MM.1S (cell line): Measurements from ENCODE around the gene MGAT5.
A peak's percentile ranks its signal among the peaks of the same experiment; 100 is the strongest.

ENCODE experiments used
- DNase-seq: peaks from one replicate; pipeline ENCODE4 v3.0.0-alpha.2; 2015
- H2AFZ ChIP-seq: fragments of 300-600 bp; sonication (generic); 2 replicates; pipeline ENCODE4 v1.6.0; 2016; ENCODE audit warnings: antibody characterized with exemption, low read length
- H3F3A ChIP-seq: fragments of 300-600 bp; sonication (generic); 2 replicates; pipeline ENCODE4 v1.6.1; 2016; ENCODE audit warnings: mild to moderate bottlenecking, antibody characterized with exemption, low read length, moderate library complexity, mixed read lengths; ENCODE audit not compliant: insufficient read depth
- H3K27ac ChIP-seq: fragments of 300-600 bp; sonication (generic); 2 replicates; pipeline ENCODE4 v1.5.1; 2016; ENCODE audit warnings: mild to moderate bottlenecking, low read length
- H3K27me3 ChIP-seq: fragments of 300-600 bp; sonication (generic); replicated peaks from 2 replicates; pipeline ENCODE4 v1.6.0; 2016; ENCODE audit warnings: low read length; ENCODE audit not compliant: insufficient read depth
- H3K36me3 ChIP-seq: fragments of 300-600 bp; sonication (generic); replicated peaks from 2 replicates; pipeline ENCODE4 v1.6.1; 2016; ENCODE audit warnings: mild to moderate bottlenecking, low read length, mixed read lengths; ENCODE audit not compliant: insufficient read depth
- H3K4me1 ChIP-seq: fragments of 300-600 bp; sonication (generic); 2 replicates; pipeline ENCODE4 v1.6.1; 2016; ENCODE audit warnings: low read length, mixed read lengths
- H3K4me2 ChIP-seq: fragments of 300-600 bp; sonication (generic); 2 replicates; pipeline ENCODE4 v1.6.0; 2016; ENCODE audit warnings: low read depth, low read length
- H3K4me3 ChIP-seq: fragments of 300-600 bp; sonication (generic); 2 replicates; pipeline ENCODE4 v1.5.1; 2016; ENCODE audit warnings: low read length, mixed read lengths
- H3K79me2 ChIP-seq: fragments of 300-600 bp; sonication (generic); 2 replicates; pipeline ENCODE4 v1.6.1; 2016; ENCODE audit warnings: mixed run types, low read length, mixed read lengths
- H3K9ac ChIP-seq: fragments of 300-600 bp; sonication (generic); 2 replicates; pipeline ENCODE4 v1.6.1; 2016; ENCODE audit warnings: low read length, mixed read lengths
- H3K9me2 ChIP-seq: fragments of 300-600 bp; sonication (generic); replicated peaks from 2 replicates; pipeline ENCODE4 v1.6.1; 2016; ENCODE audit warnings: mild to moderate bottlenecking, low read length, mixed read lengths; ENCODE audit not compliant: insufficient read depth
- H3K9me3 ChIP-seq: fragments of 300-600 bp; sonication (generic); replicated peaks from 2 replicates; pipeline ENCODE4 v1.6.1; 2016; ENCODE audit warnings: mild to moderate bottlenecking, low read length, mixed read lengths; ENCODE audit not compliant: insufficient read depth
- H4K20me1 ChIP-seq: fragments of 300-600 bp; sonication (generic); 2 replicates; pipeline ENCODE4 v1.6.1; 2016; ENCODE audit warnings: mild to moderate bottlenecking, low read length, moderate library complexity, mixed read lengths; ENCODE audit not compliant: insufficient read depth
- EZH2 ChIP-seq: fragments of 300-600 bp; sonication (generic); optimal IDR thresholded peaks from 2 replicates; pipeline ENCODE3; 2017; ENCODE audit warnings: low read depth, mild to moderate bottlenecking, antibody characterized with exemption, low read length, mixed read lengths
- EZH2phosphoT487 ChIP-seq: fragments of 300-600 bp; sonication (generic); IDR thresholded peaks from 2 replicates; pipeline ENCODE4 v1.6.1; 2018; ENCODE audit warnings: antibody characterized with exemption, low read length
- TF ChIP-seq, protein P1 (sequence below): fragments of 300-600 bp; sonication (generic); IDR thresholded peaks from 2 replicates; pipeline ENCODE4 v1.5.1; 2016; ENCODE audit warnings: antibody characterized with exemption, low read length, mixed read lengths

Gene MGAT5

DNA sequence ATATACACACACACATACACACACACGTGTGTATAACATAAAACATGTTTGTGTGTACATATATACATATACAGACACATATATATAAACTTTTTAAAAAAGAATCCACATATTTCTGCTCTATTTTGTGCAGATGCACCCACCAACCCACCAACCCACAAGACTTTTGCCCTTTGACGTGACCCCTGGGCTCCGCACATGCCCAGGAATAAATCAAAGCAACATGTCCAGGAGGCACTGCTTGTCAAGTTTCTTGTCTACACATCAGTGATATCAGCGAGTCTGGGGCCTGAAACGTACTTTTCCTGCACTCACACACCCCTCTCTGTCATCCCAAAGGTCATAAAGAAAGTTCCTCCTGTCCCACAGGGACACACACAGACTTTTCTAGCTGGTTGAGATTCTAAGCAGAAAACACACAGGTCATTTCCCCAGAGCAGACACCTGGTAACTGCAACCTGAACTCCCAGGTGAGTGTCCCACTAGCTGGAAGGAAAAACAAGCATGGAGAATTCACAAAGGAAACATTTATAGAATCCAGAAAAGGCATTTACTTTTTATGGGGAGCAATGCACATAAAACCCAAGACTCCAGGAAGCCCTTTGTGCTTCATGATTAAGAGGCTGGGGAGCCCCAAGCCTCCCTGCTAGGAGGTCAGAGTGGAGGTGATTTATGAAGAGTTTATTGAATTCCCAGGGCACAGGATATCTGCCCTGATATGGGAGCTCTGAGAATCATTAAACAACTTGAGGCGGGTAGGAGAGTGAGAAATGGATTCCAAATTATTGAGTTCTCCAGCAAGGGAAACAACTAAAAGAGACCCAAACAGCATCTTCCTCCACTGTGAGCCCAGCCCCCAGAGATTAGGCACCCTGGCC lies 211.6 kb downstream of the MGAT5 start:
- Histone ChIP-seq H2AFZ (no peak overlapping the region), H3K9ac (no peak overlapping the region), H4K20me1 (no peaks in the 10 kb centered on the region), H3K4me1 (no peaks in the 10 kb centered on the region), H3F3A (no peaks in the 10 kb centered on the region), H3K27ac (no peak overlapping the region), H3K4me2 (no peak overlapping the region), H3K79me2 (no peaks in the 10 kb centered on the region), H3K36me3 (no peaks in the 10 kb centered on the region), H3K9me3 (no peaks in the 10 kb centered on the region), H3K27me3 (no peaks in the 10 kb centered on the region), H3K4me3 (no peak overlapping the region), H3K9me2 (no peaks in the 10 kb centered on the region)
- TF ChIP-seq, protein P1, sequence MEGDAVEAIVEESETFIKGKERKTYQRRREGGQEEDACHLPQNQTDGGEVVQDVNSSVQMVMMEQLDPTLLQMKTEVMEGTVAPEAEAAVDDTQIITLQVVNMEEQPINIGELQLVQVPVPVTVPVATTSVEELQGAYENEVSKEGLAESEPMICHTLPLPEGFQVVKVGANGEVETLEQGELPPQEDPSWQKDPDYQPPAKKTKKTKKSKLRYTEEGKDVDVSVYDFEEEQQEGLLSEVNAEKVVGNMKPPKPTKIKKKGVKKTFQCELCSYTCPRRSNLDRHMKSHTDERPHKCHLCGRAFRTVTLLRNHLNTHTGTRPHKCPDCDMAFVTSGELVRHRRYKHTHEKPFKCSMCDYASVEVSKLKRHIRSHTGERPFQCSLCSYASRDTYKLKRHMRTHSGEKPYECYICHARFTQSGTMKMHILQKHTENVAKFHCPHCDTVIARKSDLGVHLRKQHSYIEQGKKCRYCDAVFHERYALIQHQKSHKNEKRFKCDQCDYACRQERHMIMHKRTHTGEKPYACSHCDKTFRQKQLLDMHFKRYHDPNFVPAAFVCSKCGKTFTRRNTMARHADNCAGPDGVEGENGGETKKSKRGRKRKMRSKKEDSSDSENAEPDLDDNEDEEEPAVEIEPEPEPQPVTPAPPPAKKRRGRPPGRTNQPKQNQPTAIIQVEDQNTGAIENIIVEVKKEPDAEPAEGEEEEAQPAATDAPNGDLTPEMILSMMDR = no peak
- TF ChIP-seq EZH2 = no peak
- no peak for TF ChIP-seq EZH2phosphoT487
- DNase-seq = no peak

DNA sequence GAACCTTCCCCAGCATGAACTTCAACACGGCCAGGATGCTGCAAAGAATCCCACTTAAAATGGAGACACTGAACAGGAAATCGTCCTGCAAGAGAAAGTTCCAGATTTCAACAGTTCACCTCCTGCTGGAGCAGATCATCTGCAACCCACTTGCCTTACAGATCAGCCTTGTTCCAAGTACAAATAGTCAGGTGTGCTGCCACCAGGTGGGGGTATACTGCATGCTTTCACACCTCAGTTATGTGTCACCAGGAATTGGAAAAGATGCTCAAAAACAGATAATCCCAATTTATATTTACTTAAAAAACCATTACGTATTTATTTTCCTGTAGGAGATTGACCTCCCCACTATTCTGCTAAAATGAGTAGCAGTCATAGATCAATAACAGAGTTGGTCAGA lies 212.3 kb downstream of the MGAT5 start:
- no peaks in the 10 kb centered on the region for H3K9me3 ChIP-seq
- no peaks in the 10 kb centered on the region for H3K4me1 ChIP-seq
- no peaks in the 10 kb centered on the region for H3F3A ChIP-seq
- no peaks in the 10 kb centered on the region for H3K9me2 ChIP-seq
- H3K4me2 ChIP-seq = no peak overlapping the region
- H4K20me1 ChIP-seq = no peaks in the 10 kb centered on the region
- DNase-seq = peak; percentile 11
- no peaks in the 10 kb centered on the region for H3K36me3 ChIP-seq
- no peaks in the 10 kb centered on the region for H3K27me3 ChIP-seq
- no peak overlapping the region for H3K4me3 ChIP-seq
- no peak overlapping the region for H3K9ac ChIP-seq
- no peak overlapping the region for H2AFZ ChIP-seq
- H3K79me2 ChIP-seq = no peaks in the 10 kb centered on the region
- no peak for TF ChIP-seq EZH2phosphoT487
- TF ChIP-seq, protein P1 = peak; percentile 45
- H3K27ac ChIP-seq = no peak overlapping the region

DNA sequence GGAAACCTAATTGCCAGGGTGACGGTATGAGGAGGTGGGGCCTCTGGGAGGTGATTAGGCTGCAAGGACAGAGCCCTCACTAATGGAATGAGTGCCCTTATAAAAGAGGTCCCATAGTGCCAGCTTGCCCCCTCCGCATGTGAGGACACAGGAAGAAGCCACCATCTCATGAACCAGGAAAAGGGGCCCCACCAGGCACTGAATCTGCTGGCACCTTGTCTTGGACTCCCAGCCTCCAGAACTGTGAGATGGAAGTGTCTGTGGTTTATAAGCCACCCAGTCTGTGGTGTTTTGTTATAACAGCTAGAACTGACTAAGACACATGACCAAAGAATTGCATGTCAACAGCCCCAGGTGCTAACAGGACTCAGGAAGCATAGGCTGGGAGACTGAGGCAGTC lies 214.3 kb downstream of the MGAT5 start:
- H4K20me1 ChIP-seq = no peaks in the 10 kb centered on the region
- no peaks in the 10 kb centered on the region for H3F3A ChIP-seq
- no peaks in the 10 kb centered on the region for H3K9me3 ChIP-seq
- no peaks in the 10 kb centered on the region for H3K27me3 ChIP-seq
- no peaks in the 10 kb centered on the region for H3K79me2 ChIP-seq
- no peak overlapping the region for H3K4me3 ChIP-seq
- DNase-seq = no peak
- H3K4me1 ChIP-seq = no peaks in the 10 kb centered on the region
- TF ChIP-seq EZH2phosphoT487 = no peak
- TF ChIP-seq, protein P1 = no peak
- no peak for TF ChIP-seq EZH2
- H3K9me2 ChIP-seq = no peaks in the 10 kb centered on the region
- no peak overlapping the region for H3K27ac ChIP-seq
- no peak overlapping the region for H3K9ac ChIP-seq
- H3K4me2 ChIP-seq = no peak overlapping the region
- H3K36me3 ChIP-seq = no peaks in the 10 kb centered on the region
- no peak overlapping the region for H2AFZ ChIP-seq
